Ishikawa (cell line): ENCODE data around the gene SLC17A7.

Experiments
- CEBPB ChIP-seq: IDR thresholded peaks from 2 replicates; pipeline ENCODE4 v1.6.1; 2012
- CREB1 ChIP-seq: IDR thresholded peaks from 2 replicates; pipeline ENCODE4 v1.6.1; 2012; ENCODE audit warnings: low read depth
- EGR1 ChIP-seq: IDR thresholded peaks from 2 replicates; pipeline ENCODE4 v1.6.1; 2012
- EP300 ChIP-seq: IDR thresholded peaks from 2 replicates; pipeline ENCODE4 v1.6.1; 2012; ENCODE audit warnings: borderline replicate concordance
- FOXM1 ChIP-seq: IDR thresholded peaks from 2 replicates; pipeline ENCODE4 v1.6.1; 2012; ENCODE audit warnings: low read depth, borderline replicate concordance
- MAX ChIP-seq: IDR thresholded peaks from 2 replicates; pipeline ENCODE4 v1.6.1; 2012
- NFIC ChIP-seq: IDR thresholded peaks from 2 replicates; pipeline ENCODE4 v1.6.1; 2012
- RAD21 ChIP-seq: IDR thresholded peaks from 2 replicates; pipeline ENCODE4 v1.6.1; 2012; ENCODE audit warnings: low read depth
- REST ChIP-seq: IDR thresholded peaks from 2 replicates; pipeline ENCODE4 v1.6.1; 2012; ENCODE audit warnings: low read depth, mild to moderate bottlenecking
- TAF1 ChIP-seq: IDR thresholded peaks from 2 replicates; pipeline ENCODE4 v1.6.1; 2012; ENCODE audit warnings: low read depth, mild to moderate bottlenecking
- TCF12 ChIP-seq: IDR thresholded peaks from 2 replicates; pipeline ENCODE4 v1.6.1; 2012; ENCODE audit warnings: low read depth
- TEAD4 ChIP-seq: IDR thresholded peaks from 2 replicates; pipeline ENCODE4 v1.6.1; 2012
- USF1 ChIP-seq: IDR thresholded peaks from 2 replicates; pipeline ENCODE4 v1.6.1; 2012
- YY1 ChIP-seq: IDR thresholded peaks from 2 replicates; pipeline ENCODE4 v1.6.1; 2012; ENCODE audit warnings: low read depth
- ZBTB7A ChIP-seq: IDR thresholded peaks from 2 replicates; pipeline ENCODE4 v1.6.1; 2012; ENCODE audit warnings: low read depth

Gene SLC17A7

GRCh38 chr19:49383599-49383998 lies 57.7 kb downstream of the SLC17A7 start:
- TF ChIP-seq REST: no peak
- no peak for TF ChIP-seq CEBPB
- no peak for TF ChIP-seq TCF12
- no peak for TF ChIP-seq ZBTB7A
- no peak for TF ChIP-seq NFIC
- no peak for TF ChIP-seq MAX
- no peak for TF ChIP-seq RAD21
- TF ChIP-seq USF1: no peak
- no peak for TF ChIP-seq CREB1
- no peak for TF ChIP-seq YY1
- no peak for TF ChIP-seq TEAD4
- no peak for TF ChIP-seq FOXM1
- no peak for TF ChIP-seq EGR1
- no peak for TF ChIP-seq EP300
- TF ChIP-seq TAF1: no peak

- TF ChIP-seq FOXM1 (no peak), RAD21 (no peak), TEAD4 (no peak), EGR1 (no peak), USF1 (no peak), TAF1 (no peak), CREB1 (no peak), REST (no peak), ZBTB7A (no peak), CEBPB (no peak), TCF12 (no peak), YY1 (no peak), EP300 (no peak), NFIC (no peak), MAX (no peak)
These were observed 58.7 kb downstream of the SLC17A7 start for GRCh38 chr19:49382639-49383038.

- TF ChIP-seq TCF12 (no peak), USF1 (no peak), MAX (no peak), FOXM1 (no peak), ZBTB7A (no peak), TEAD4 (no peak), REST (no peak), EGR1 (no peak), RAD21 (no peak), EP300 (no peak), NFIC (no peak), CREB1 (no peak), YY1 (no peak)
These were observed 60.9 kb downstream of the SLC17A7 start for GRCh38 chr19:49380391-49380790.
